CD4-positive, alpha-beta T cell treated with Interleukin-6 for 4 hours (primary cell): Measurements from ENCODE around the gene AGTR1.
"Not testable (repeated sequence)": the region's sequence is repeated elsewhere in the genome, so short reads cannot be mapped to it uniquely, and the experiment has no call there.

ENCODE experiments used
- DNase-seq: peaks from one replicate; pipeline ENCODE4 v3.0.0-alpha.2; 2020; ENCODE audit warnings: mixed read lengths

AGTR1 gene

GRCh38 chr3:148759430-148759829, 61.7 kb downstream of the AGTR1 start:
- DNase-seq = no peak

GRCh38 chr3:148763156-148763680, 65.5 kb downstream of the AGTR1 start:
- DNase-seq = no peak

GRCh38 chr3:148763986-148764935, 66.6 kb downstream of the AGTR1 start:
- DNase-seq = no peak

- DNase-seq = no peak
Observed at GRCh38 chr3:148772361-148772760, 74.7 kb downstream of the AGTR1 start.

- no peak for DNase-seq
Observed at GRCh38 chr3:148772835-148773234, 75.1 kb downstream of the AGTR1 start.

- DNase-seq = no peak
Observed at GRCh38 chr3:148773805-148774204, 76.1 kb downstream of the AGTR1 start.

- no peak for DNase-seq
Observed at GRCh38 chr3:148778926-148779325, 81.2 kb downstream of the AGTR1 start.

GRCh38 chr3:148785026-148785425, 87.3 kb downstream of the AGTR1 start:
- not testable (repeated sequence) for DNase-seq

GRCh38 chr3:148786159-148786558, 88.5 kb downstream of the AGTR1 start:
- not testable (repeated sequence) for DNase-seq

GRCh38 chr3:148789146-148789545, 91.4 kb downstream of the AGTR1 start:
- no peak for DNase-seq

- no peak for DNase-seq
Observed at GRCh38 chr3:148789906-148790305, 92.2 kb downstream of the AGTR1 start.

GRCh38 chr3:148790370-148790769, 92.7 kb downstream of the AGTR1 start:
- no peak for DNase-seq

- DNase-seq = no peak
Observed at GRCh38 chr3:148790851-148791735, 93.4 kb downstream of the AGTR1 start.

- no peak for DNase-seq
Observed at GRCh38 chr3:148791920-148792319, 94.2 kb downstream of the AGTR1 start.

GRCh38 chr3:148792516-148792915, 94.8 kb downstream of the AGTR1 start:
- no peak for DNase-seq
